HG03571 (cell line): ENCODE data around the gene TP53I3.
"Not testable (repeated sequence)": the region's sequence is repeated elsewhere in the genome, so short reads cannot be mapped to it uniquely, and the experiment has no call there.

ENCODE experiments used
- ATAC-seq: cut with Tn5 transposase; IDR thresholded peaks from one replicate; pipeline ENCODE4 v1.9.1; 2021; ENCODE audit not compliant: unreplicated experiment

The TP53I3 gene

DNA sequence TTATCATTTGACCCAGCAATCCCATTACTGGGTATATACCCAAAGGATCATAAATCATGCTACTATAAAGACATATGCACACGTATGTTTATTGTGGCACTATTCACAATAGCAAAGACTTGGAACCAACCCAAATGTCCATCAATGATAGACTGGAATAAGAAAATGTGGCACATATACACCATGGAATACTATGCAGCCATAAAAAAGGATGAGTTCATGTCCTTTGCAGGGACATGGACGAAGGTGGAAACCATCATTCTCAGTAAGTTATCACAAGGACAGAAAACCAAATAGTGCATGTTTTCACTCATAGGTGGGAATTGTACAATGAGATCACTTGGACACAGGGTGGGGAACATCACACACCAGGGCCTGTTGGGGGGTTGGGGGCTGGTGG lies 16.1 kb upstream of the TP53I3 start:
- not testable (repeated sequence) for ATAC-seq

GRCh38 chr2:24095171-24095677 lies 10.6 kb upstream of the TP53I3 start:
- not testable (repeated sequence) for ATAC-seq

GRCh38 chr2:24093270-24093669 lies 8.6 kb upstream of the TP53I3 start:
- not testable (repeated sequence) for ATAC-seq

DNA sequence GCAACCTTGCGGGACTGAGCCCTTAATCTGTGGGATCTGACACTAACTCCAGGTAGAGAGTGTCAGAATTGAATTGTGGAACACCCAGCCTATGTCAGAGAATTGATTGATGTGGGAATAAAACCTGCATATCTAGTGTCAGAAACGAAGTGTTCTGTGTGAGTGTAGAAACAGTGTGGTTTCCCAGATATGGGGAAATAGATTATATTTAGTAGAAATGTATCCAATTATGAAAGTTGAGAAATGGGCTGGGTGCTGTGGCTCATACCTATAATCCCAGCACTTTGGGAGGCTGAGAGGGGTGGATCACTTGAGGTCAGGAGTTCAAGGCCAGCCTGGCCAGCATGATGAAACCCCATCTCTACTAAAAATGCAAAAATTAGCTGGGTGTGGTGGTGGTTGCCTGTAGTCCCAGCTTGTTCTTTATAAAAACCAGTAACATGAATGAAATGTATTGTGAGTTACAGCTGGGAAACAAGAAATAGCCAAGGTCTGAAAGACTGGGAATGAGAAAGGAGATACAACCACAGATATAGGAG lies 4.3 kb upstream of the TP53I3 start:
- ATAC-seq = no peak

- no peak for ATAC-seq
These were observed 2.4 kb upstream of the TP53I3 start for GRCh38 chr2:24087032-24087431.

DNA sequence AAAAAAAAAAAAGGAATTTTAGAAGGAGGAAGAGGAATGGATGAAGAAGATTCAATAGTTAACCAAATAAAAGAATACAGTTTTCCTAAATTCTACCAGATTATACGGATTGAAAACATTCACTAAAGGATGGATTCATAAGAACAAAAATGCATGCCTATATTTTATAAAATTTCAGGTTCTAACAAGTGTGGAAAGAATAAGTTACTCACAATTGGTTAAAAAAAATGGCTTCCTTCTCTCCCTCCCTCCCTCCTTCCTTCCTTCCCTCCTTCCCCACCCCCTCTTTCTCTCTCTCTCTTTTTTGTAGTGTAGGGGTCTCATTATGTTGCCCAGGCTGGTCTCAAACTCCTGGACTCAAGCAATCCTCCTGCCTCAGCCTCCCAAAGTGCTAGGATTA lies 1.6 kb upstream of the TP53I3 start:
- ATAC-seq = no peak

GRCh38 chr2:24085200-24085489 lies 511 bp upstream of the TP53I3 start:
- no peak for ATAC-seq

DNA sequence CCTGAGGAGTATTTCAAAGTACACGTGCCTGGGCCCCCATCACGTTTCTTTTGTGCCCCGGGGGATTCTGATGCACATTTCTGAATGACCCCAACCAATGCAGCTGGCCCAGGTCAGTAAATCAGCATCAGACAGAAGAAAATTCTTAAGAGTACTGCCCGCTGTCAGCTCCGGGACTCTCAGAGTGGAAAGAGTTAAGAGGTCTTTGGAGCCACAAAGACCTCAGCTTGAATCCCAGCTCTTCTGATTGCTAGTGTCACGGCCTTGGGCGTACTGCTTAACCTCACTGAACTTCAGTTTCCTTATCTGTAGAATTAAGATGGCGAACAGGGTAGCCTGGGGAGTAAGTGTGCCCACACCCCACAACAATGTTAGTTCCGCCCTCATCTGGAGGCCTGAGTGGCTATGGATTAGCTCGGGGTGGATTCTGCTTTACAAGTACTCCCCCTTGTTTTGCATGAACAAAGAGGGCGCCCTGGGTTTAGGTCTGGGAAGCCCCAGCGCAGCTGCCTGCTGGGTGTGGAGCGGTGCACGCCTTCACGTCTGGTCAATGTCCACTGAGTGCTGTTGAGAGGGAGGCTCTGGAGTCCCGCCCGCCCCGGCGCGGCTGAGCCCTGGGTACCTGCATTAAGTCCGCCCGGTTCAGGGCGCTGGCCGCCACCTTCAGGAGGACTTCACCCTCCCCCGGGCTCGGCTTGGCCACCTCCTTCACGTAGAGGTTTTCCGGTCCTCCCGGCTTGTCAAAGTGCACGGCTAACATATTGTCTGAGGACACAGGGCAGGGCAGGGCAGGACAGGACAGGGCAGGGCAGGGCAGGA lies 858 bp downstream of the TP53I3 start:
- ATAC-seq = peak; percentile 70

- ATAC-seq = no peak
These were observed 1.7 kb downstream of the TP53I3 start for GRCh38 chr2:24082787-24083566.

DNA sequence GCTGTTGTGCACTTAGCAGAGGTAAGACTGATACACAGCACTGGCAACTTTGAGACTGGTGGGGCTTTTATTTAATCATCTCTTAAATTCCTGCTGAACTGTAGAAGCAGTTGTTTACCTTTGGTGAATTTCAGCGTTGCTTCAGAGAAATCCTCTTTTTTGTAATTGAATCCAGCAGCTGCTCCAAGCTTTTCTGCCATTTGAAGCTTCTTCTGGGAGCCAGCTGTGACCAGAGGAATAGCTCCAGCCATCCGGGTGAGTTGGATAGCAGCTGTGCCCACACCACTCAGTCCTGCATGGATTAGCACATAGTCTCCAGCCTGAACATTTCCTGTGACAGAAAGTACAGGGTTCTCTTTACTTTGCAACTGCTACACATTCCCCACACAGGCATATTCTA lies 3.9 kb downstream of the TP53I3 start:
- ATAC-seq = no peak

GRCh38 chr2:24077879-24078278 lies 6.8 kb downstream of the TP53I3 start:
- no peak for ATAC-seq

- no peak for ATAC-seq
These were observed 7.1 kb downstream of the TP53I3 start for GRCh38 chr2:24077535-24077877.

GRCh38 chr2:24076849-24077534 lies 7.6 kb downstream of the TP53I3 start:
- peak; percentile 6 for ATAC-seq

- ATAC-seq = peak; percentile 95
These were observed 8.5 kb downstream of the TP53I3 start, which contains the start of gene SF3B6 for GRCh38 chr2:24075915-24076848. Gene SF3B6 (minus strand): TSS chr2:24076326. CDS start chr2:24076229, 97 bp downstream.

GRCh38 chr2:24075259-24075658 lies 9.4 kb downstream of the TP53I3 start:
- ATAC-seq = no peak

GRCh38 chr2:24073816-24074215 lies 10.8 kb downstream of the TP53I3 start:
- no peak for ATAC-seq

DNA sequence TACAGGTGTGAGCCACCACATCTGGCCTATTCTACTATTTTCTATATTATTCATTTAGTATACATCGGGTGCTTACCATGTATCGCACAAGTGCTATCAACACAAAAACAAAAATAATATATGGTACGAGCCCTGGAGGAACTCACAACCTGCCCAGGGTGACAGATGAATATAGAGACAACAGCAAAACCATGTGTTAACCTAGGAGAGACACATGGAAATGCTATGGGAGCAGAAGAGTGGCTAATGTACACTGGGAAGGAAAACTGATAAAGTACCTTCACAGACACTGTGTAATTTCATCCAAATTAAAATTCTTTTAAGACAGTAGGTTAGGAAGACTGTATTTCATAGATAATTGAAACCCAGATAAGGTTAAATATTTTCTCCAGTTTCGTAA lies 12.4 kb downstream of the TP53I3 start:
- ATAC-seq = no peak

GRCh38 chr2:24065341-24065740 lies 19.3 kb downstream of the TP53I3 start:
- ATAC-seq = no peak

- no peak for ATAC-seq
These were observed 25.9 kb downstream of the TP53I3 start for GRCh38 chr2:24058564-24059271.

DNA sequence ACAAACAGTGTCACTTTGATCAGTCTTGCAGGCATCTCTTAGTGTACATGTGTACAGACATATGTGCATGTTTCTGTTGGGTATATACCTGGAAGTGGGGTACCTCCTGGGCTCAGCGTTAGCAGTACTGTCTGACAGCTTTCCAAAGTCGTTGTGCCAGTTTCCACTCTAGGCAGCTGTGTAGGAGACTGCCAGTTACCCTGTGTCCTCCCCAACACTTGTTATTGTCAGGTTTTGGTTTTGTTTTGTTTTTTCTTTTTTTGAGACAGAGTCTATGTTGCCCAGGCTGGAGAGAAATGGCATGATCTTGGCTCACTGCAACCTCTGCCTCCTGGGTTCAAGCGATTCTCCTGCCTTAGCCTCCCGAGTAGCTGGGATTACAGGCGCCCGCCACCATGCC lies 28.9 kb downstream of the TP53I3 start:
- no peak for ATAC-seq
